B cell (primary cell): ENCODE measurements around the gene VAV2. TPM values are rescaled to one million over a fixed set of nuclear protein-coding genes. Genes with fewer than 3 reads are reported as not detected.

Source experiments
- ATAC-seq: fragments of 200-7000 bp; cut with Tn5 transposase; one replicate; pipeline ENCODE4 v1.10.0; 2021; ENCODE audit warnings: low read depth, mild to moderate bottlenecking, moderate number of reproducible peaks, moderate library complexity
- CTCF ChIA-PET: fragments of 350-600 bp; sonication (Branson Sonifier 250); formaldehyde crosslinking; loops from one replicate; lab custom pipeline; 2021; ENCODE audit warnings: antibody characterized with exemption, inconsistent platforms; lab: Charles Lee
- POLR2A ChIA-PET: fragments of 350-600 bp; sonication (Branson Sonifier 250); formaldehyde crosslinking; loops from one replicate; lab custom pipeline; 2021; ENCODE audit warnings: antibody characterized with exemption; lab: Charles Lee
- DNase-seq: peaks from one replicate; pipeline ENCODE4 v3.0.0; 2013
- H2AFZ ChIP-seq: 2 replicates; pipeline ENCODE4 v1.6.1; 2012; ENCODE audit warnings: mild to moderate bottlenecking, low read depth, low read length; ENCODE audit not compliant: insufficient read depth, poor library complexity, severe bottlenecking
- H3K27ac ChIP-seq, 2 donors: 1 replicate in 1 of 2; 2 replicates in 1 of 2; pipeline ENCODE4 v1.5.1; 2012 to 2013; ENCODE audit warnings: low read length in 2 of 2, mild to moderate bottlenecking in 2 of 2, moderate library complexity in 1 of 2
- H3K27me3 ChIP-seq, 4 experiments: fragments of 200-600 bp in 1 of 4; sonication (generic) in 1 of 4; replicated peaks in 1 of 4; 1 replicate in 2 of 4; 2 replicates in 2 of 4; pipeline versions ENCODE4 v1.6.1 to v1.7.0; 2013 to 2016; ENCODE audit warnings: low read length in 3 of 4, mild to moderate bottlenecking in 2 of 4, mixed read lengths in 1 of 4, moderate library complexity in 1 of 4; ENCODE audit not compliant: insufficient read depth in 4 of 4, control insufficient read depth in 3 of 4; ENCODE audit errors: control extremely low read depth in 1 of 4
- H3K36me3 ChIP-seq, 2 experiments: replicated peaks in 1 of 2; 1 replicate in 1 of 2; 2 replicates in 1 of 2; pipeline versions ENCODE4 v1.6.1 to v1.7.1; 2013; ENCODE audit warnings: low read length in 1 of 2; ENCODE audit not compliant: insufficient read depth in 2 of 2, control insufficient read depth in 1 of 2; ENCODE audit errors: control extremely low read depth in 1 of 2, extremely low read depth in 1 of 2
- H3K4me1 ChIP-seq, 2 donors: fragments of 200-600 bp in 1 of 2; sonication (generic) in 1 of 2; 1 replicate in 1 of 2; 2 replicates in 1 of 2; pipeline versions ENCODE4 v1.5.1 to v1.6.1; 2013 to 2017; ENCODE audit warnings: low read length in 2 of 2; ENCODE audit not compliant: control insufficient read depth in 2 of 2, insufficient read depth in 2 of 2
- H3K4me2 ChIP-seq: replicated peaks from 2 replicates; pipeline ENCODE3; 2012; ENCODE audit warnings: mild to moderate bottlenecking, low read depth, low read length; ENCODE audit not compliant: poor library complexity, severe bottlenecking
- H3K4me3 ChIP-seq, 5 experiments: fragments of 200-600 bp in 1 of 5; sonication (generic) in 1 of 5; 1 replicate in 3 of 5; 2 replicates in 2 of 5; pipeline versions ENCODE4 v1.5.1 to v1.7.0; 2011 to 2016; ENCODE audit warnings: low read length in 4 of 5, mild to moderate bottlenecking in 4 of 5, low read depth in 2 of 5, control low read depth in 1 of 5, moderate library complexity in 1 of 5; ENCODE audit not compliant: insufficient read depth in 1 of 5; ENCODE audit errors: control extremely low read depth in 1 of 5, extremely low read depth in 1 of 5
- H3K79me2 ChIP-seq: fragments of 200-600 bp; sonication (generic); one replicate; pipeline ENCODE4 v1.6.0; 2016; ENCODE audit warnings: low read length; ENCODE audit not compliant: control insufficient read depth, insufficient read depth
- H3K9ac ChIP-seq: fragments of 200-600 bp; sonication (generic); 2 replicates; pipeline ENCODE4 v1.6.1; 2017; ENCODE audit warnings: mild to moderate bottlenecking, low read length, moderate library complexity
- H3K9me3 ChIP-seq, 3 donors: one replicate each; pipeline versions ENCODE4 v1.6.1 to v1.7.1; 2013; ENCODE audit warnings: low read length in 2 of 3; ENCODE audit not compliant: control insufficient read depth in 2 of 3, insufficient read depth in 1 of 3; ENCODE audit errors: control extremely low read depth in 1 of 3
- H4K20me1 ChIP-seq: 2 replicates; pipeline ENCODE4 v1.6.0; 2012; ENCODE audit warnings: mild to moderate bottlenecking, low read length; ENCODE audit not compliant: insufficient read depth, control insufficient read depth, poor library complexity, severe bottlenecking
- H3K27ac Mint-ChIP-seq: one replicate; pipeline ENCODE4 v1.8.0; 2021; ENCODE audit warnings: mixed read lengths
- H3K27me3 Mint-ChIP-seq: one replicate; pipeline ENCODE4 v1.8.0; 2021; ENCODE audit warnings: mixed read lengths
- H3K4me1 Mint-ChIP-seq: one replicate; pipeline ENCODE4 v1.8.0; 2021; ENCODE audit warnings: mixed read lengths
- H3K4me3 Mint-ChIP-seq: one replicate; pipeline ENCODE4 v1.8.0; 2021; ENCODE audit warnings: mixed read lengths
- H3K9me3 Mint-ChIP-seq: one replicate; pipeline ENCODE4 v1.8.0; 2022; ENCODE audit warnings: mixed read lengths; ENCODE audit not compliant: insufficient read depth
- CTCF ChIP-seq: fragments of 200-600 bp; IDR thresholded peaks from one replicate; pipeline ENCODE4 v1.8.0; 2022; ENCODE audit warnings: antibody characterized with exemption, mild to moderate bottlenecking
- EZH2 ChIP-seq: IDR thresholded peaks from 2 replicates; pipeline ENCODE4 v1.6.1; 2012; ENCODE audit warnings: borderline replicate concordance, low read depth, mild to moderate bottlenecking, moderate library complexity, low read length; ENCODE audit not compliant: insufficient read depth, poor library complexity, severe bottlenecking
- WGBS: methylation state at CpG from one replicate; pipeline ENCODE4 v1.1.5; 2013; ENCODE audit warnings: missing lambda C conversion rate; ENCODE audit not compliant: insufficient coverage; 5-methylcytosine and 5-hydroxymethylcytosine counted together
- intact Hi-C: fragments of 100-400 bp; cut with micrococcal nuclease; formaldehyde crosslinking; loops from one replicate; pipeline ENCODE4 v1.10.0; 2022
- polyA plus RNA-seq: library from polyadenylated mRNA; depleted of rRNA; stranded (reverse); fragments of >200 nt; gene quantifications from 2 replicates; pipeline ENCODE4 v1.2.3, GENCODE V29; 2012
- total RNA-seq, 2 donors: library from RNA; stranded (reverse); fragments of 120-200 nt in 1 of 2; gene quantifications; 1 replicate in 1 of 2; 2 replicates in 1 of 2; pipeline versions ENCODE4 v1.2.3 to v1.2.4, GENCODE V29; 2013 to 2022

The VAV2 gene
- total and polyA plus RNA-seq, 2 donors (not counting 1 experiment from before 2014, with no cell fraction given), result 34.4 to 128 TPM

- peaks cover 0 to 12% (median 0%) of the 10 kb centered on the region in 4 experiments for H3K27me3 ChIP-seq
- H3K4me1 ChIP-seq, result no peaks in the 10 kb centered on the region
- H3K36me3 ChIP-seq, result no peaks in the 10 kb centered on the region
- no peak overlapping the region for H3K4me3 ChIP-seq
- H3K79me2 ChIP-seq, result no peaks in the 10 kb centered on the region
- no peaks in the 10 kb centered on the region for H3K9me3 ChIP-seq
- DNase-seq (no peak), ATAC-seq (no peak)
- POLR2A ChIA-PET, result no interaction called here
- CTCF ChIA-PET, result interaction anchor here (1.2 to 2.3 kb wide), 2 partner anchors 10 to 261 kb away, joined by 5 to 6 read pairs; no protein-coding TSS in a partner anchor
- Mint-ChIP-seq H3K4me3 (no peak overlapping the region), H3K27ac (no peak overlapping the region), H3K9me3 (no peaks in the 10 kb centered on the region), H3K4me1 (peaks cover 7% of the 10 kb centered on the region), H3K27me3 (peaks cover 16% of the 10 kb centered on the region)
- WGBS, result 84% methylated on average over 20 of the region's 20 CpGs
- no peak overlapping the region for H3K27ac ChIP-seq
- intact Hi-C loops, result no loop called here
- no peak overlapping the region for H2AFZ ChIP-seq
- no peak overlapping the region for H3K4me2 ChIP-seq
- no peak overlapping the region for H3K9ac ChIP-seq
- no peak for TF ChIP-seq CTCF
- no peaks in the 10 kb centered on the region for H4K20me1 ChIP-seq
These were observed 12.2 kb upstream of the VAV2 start for GRCh38 chr9:134004131-134004873.

GRCh38 chr9:134003237-134003636, 11.1 kb upstream of the VAV2 start:
- peaks cover 12% of the 10 kb centered on the region for H3K27me3 Mint-ChIP-seq

More at GRCh38 chr9:134003237-134003636, 11.1 kb upstream of the VAV2 start:
- ChIA-PET POLR2A (no interaction called here), CTCF (no interaction called here)
- no peak for TF ChIP-seq EZH2
- no peak for TF ChIP-seq CTCF
- no peak overlapping the region for H2AFZ ChIP-seq
- no peak for DNase-seq
- H3K4me3 ChIP-seq, result no peak overlapping the region
- intact Hi-C loops, result no loop called here
- Mint-ChIP-seq H3K27ac (peak overlapping the region; percentile 12), H3K9me3 (no peaks in the 10 kb centered on the region), H3K4me1 (peaks cover 7% of the 10 kb centered on the region), H3K4me3 (no peak overlapping the region)
- H3K4me2 ChIP-seq, result no peak overlapping the region
- no peak overlapping the region for H3K27ac ChIP-seq
- no peak overlapping the region for H3K9ac ChIP-seq
- no peaks in the 10 kb centered on the region for H3K9me3 ChIP-seq
- no peak for ATAC-seq
- H3K79me2 ChIP-seq, result no peaks in the 10 kb centered on the region
- no peaks in the 10 kb centered on the region for H4K20me1 ChIP-seq
- H3K27me3 ChIP-seq, result peaks cover 0 to 4% (median 0%) of the 10 kb centered on the region in 4 experiments
- 73% methylated on average over 2 of the region's 2 CpGs for WGBS
- H3K36me3 ChIP-seq, result no peaks in the 10 kb centered on the region
- no peaks in the 10 kb centered on the region for H3K4me1 ChIP-seq
